ENCODE measurements around the gene ERVFRD-1. TPM values are rescaled to one million over a fixed set of nuclear protein-coding genes. Genes with fewer than 3 reads are reported as not detected.

Gene ERVFRD-1
- polyA plus RNA-seq, 1 experiment: not detected

DNA sequence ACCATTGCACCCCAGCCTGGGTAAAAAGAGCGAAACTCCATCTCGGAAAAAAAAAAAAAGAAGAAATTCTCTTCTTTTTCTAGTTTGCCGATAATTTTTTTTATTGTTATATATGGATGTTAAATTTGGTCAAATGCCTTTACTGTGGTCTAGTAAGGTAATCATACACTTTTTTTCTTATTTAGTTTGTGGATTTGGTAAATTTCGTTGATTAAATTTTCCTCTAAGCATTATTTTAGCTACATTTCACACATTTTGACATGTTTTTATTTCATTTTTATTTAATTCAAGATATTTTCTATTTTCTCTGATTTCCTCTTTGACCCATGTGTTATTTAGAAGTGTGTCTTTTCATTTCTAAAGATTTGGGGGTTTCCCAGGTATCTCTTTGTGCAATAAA lies 49.4 kb downstream of the ERVFRD-1 start:
- POLR2A ChIA-PET: no interaction called here
- Histone ChIP-seq H3K27me3 (ENCODE audit: control insufficient read depth, insufficient read depth, low read length) (peaks cover 2% of the 10 kb centered on the region), H3K27ac (ENCODE audit: low read depth, low read length) (no peak overlapping the region), H3K9me3 (ENCODE audit: control insufficient read depth, insufficient read depth, low read length) (no peaks in the 10 kb centered on the region), H3K4me3 (ENCODE audit: low read depth, low read length) (no peak overlapping the region)
- no peak for DNase-seq (ENCODE audit: low read depth, low spot score)
- TF ChIP-seq, protein P1, sequence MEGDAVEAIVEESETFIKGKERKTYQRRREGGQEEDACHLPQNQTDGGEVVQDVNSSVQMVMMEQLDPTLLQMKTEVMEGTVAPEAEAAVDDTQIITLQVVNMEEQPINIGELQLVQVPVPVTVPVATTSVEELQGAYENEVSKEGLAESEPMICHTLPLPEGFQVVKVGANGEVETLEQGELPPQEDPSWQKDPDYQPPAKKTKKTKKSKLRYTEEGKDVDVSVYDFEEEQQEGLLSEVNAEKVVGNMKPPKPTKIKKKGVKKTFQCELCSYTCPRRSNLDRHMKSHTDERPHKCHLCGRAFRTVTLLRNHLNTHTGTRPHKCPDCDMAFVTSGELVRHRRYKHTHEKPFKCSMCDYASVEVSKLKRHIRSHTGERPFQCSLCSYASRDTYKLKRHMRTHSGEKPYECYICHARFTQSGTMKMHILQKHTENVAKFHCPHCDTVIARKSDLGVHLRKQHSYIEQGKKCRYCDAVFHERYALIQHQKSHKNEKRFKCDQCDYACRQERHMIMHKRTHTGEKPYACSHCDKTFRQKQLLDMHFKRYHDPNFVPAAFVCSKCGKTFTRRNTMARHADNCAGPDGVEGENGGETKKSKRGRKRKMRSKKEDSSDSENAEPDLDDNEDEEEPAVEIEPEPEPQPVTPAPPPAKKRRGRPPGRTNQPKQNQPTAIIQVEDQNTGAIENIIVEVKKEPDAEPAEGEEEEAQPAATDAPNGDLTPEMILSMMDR (IDR thresholded peaks at IDR 0.05; ENCODE audit: low read depth, low read length): no peak
- CTCF ChIA-PET: interaction anchor here (0.7 to 7.3 kb wide), 4 partner anchors 108 to 887 kb away, joined by 3 to 67 read pairs (median 7); no protein-coding TSS in a partner anchor

DNA sequence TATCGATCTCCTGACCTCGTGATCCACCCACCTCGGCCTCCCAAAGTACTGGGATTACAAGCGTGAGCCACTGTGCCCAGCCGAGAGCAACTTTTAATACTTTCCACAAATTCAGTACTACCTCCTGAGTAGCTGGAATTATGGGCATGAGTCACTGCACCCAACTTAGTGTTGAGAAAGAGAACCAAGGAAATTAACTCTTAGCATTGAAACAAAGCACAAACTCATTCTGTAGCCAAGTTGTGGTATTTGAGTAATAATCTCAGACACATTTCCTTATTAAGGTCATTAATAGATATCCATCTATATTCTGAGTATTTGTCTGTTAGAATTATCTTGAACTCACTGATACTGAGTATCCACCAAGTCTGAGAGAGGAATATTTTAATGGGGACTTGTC lies 53.1 kb downstream of the ERVFRD-1 start:
- H3K27ac ChIP-seq (ENCODE audit: low read depth, low read length): no peak overlapping the region
- ChIA-PET CTCF (no interaction called here), POLR2A (no interaction called here)
- H3K9me3 ChIP-seq (ENCODE audit: control insufficient read depth, insufficient read depth, low read length): no peaks in the 10 kb centered on the region
- no peaks in the 10 kb centered on the region for H3K27me3 ChIP-seq (ENCODE audit: control insufficient read depth, insufficient read depth, low read length)
- no peak for DNase-seq (ENCODE audit: low read depth, low spot score)
- no peak overlapping the region for H3K4me3 ChIP-seq (ENCODE audit: low read depth, low read length)
- TF ChIP-seq, protein P1 (IDR thresholded peaks at IDR 0.05; ENCODE audit: low read depth, low read length): no peak

DNA sequence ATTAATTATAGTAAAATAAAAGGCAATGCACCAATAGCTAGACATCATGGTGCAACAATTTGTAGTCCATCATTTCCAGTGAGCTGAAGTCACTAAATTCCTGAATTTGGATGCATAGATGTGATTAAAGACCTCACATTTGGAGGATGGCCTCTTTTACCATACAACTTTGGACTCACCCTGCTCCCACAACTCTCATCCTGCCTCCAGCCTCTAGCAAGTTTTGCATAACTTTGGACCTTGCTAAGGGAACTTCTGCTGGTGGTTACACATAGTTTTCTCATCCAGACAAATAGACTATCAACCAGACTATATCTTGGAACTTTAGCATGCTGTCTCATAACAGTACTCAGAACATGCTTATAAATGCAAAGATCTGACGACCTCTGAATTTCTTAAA lies 54.7 kb downstream of the ERVFRD-1 start:
- TF ChIP-seq, protein P1 (IDR thresholded peaks at IDR 0.05; ENCODE audit: low read depth, low read length): no peak
- H3K4me3 ChIP-seq (ENCODE audit: low read depth, low read length): no peak overlapping the region
- CTCF ChIA-PET: interaction anchor here (0.6 to 3.8 kb wide), 8 partner anchors 10 to 578 kb away, joined by 3 to 27 read pairs (median 4); no protein-coding TSS in a partner anchor
- no peak overlapping the region for H3K27ac ChIP-seq (ENCODE audit: low read depth, low read length)
- H3K27me3 ChIP-seq (ENCODE audit: control insufficient read depth, insufficient read depth, low read length): no peaks in the 10 kb centered on the region
- no peak for DNase-seq (ENCODE audit: low read depth, low spot score)
- no peaks in the 10 kb centered on the region for H3K9me3 ChIP-seq (ENCODE audit: control insufficient read depth, insufficient read depth, low read length)
- POLR2A ChIA-PET: no interaction called here

DNA sequence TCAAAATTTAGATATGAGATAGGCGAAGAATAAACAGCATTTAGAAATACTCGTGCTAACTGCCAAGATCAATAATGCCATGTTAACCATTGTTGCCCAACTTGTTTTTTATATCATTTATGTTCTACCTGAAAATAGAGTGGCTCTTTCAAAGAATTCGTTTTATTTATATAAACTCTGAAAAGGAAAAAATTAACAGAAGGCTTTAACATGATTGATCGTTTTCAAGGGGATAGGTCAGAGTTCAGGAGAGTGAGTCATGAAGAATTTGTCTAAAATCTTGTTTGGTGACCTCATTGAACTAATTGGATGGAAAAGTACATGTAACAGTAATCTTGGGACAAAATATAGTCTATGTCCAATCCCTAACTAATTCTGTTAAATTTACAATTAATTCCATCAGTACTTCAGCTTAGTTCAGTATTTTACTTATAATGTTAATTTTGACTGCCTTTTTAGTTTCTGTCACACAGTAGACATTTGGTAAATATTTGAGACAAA lies 56.3 kb downstream of the ERVFRD-1 start:
- POLR2A ChIA-PET: no interaction called here
- H3K9me3 ChIP-seq (ENCODE audit: control insufficient read depth, insufficient read depth, low read length): no peaks in the 10 kb centered on the region
- H3K27me3 ChIP-seq (ENCODE audit: control insufficient read depth, insufficient read depth, low read length): no peaks in the 10 kb centered on the region
- CTCF ChIA-PET: interaction anchor here (0.7 to 4.2 kb wide), 7 partner anchors 10 to 441 kb away, joined by 4 to 27 read pairs (median 5); no protein-coding TSS in a partner anchor
- TF ChIP-seq, protein P1 (IDR thresholded peaks at IDR 0.05; ENCODE audit: low read depth, low read length): no peak
- H3K27ac ChIP-seq (ENCODE audit: low read depth, low read length): no peak overlapping the region
- DNase-seq (ENCODE audit: low read depth, low spot score): no peak
- no peak overlapping the region for H3K4me3 ChIP-seq (ENCODE audit: low read depth, low read length)

DNA sequence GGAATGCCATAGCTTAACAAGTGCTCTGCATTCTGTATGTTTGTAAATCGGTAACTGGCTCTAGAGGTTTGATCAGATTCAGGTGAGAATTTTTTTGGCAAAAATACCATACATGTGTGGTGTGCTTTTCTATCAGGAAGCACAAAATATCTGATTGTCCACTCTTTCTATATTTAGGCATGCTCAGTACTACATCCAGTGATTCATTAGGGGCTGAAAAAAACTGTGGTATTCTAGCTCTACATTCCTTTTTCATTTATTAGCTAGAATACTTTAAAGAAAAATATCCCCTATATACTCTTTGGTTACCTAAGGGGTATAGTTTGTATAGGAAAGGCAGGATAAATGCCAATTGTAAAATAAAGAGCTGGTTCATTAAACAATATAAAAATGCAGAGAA lies 56.8 kb downstream of the ERVFRD-1 start:
- CTCF ChIA-PET: interaction anchor here (0.7 to 4.2 kb wide), 7 partner anchors 9 to 441 kb away, joined by 4 to 27 read pairs (median 5); partner anchors contain the start of gene ELOVL2

More for the DNA sequence above, 56.8 kb downstream of the ERVFRD-1 start:
- Histone ChIP-seq H3K9me3 (ENCODE audit: control insufficient read depth, insufficient read depth, low read length) (no peaks in the 10 kb centered on the region), H3K4me3 (ENCODE audit: low read depth, low read length) (no peak overlapping the region), H3K27ac (ENCODE audit: low read depth, low read length) (no peak overlapping the region), H3K27me3 (ENCODE audit: control insufficient read depth, insufficient read depth, low read length) (no peaks in the 10 kb centered on the region)
- TF ChIP-seq, protein P1 (IDR thresholded peaks at IDR 0.05; ENCODE audit: low read depth, low read length): no peak
- POLR2A ChIA-PET: no interaction called here
- DNase-seq (ENCODE audit: low read depth, low spot score): no peak
